Ureter (tissue), 1 donor: ENCODE results near the gene ZNF764. TPM values are rescaled to one million over a fixed set of nuclear protein-coding genes. Genes with fewer than 3 reads are reported as not detected.
"Not testable (repeated sequence)": the region's sequence is repeated elsewhere in the genome, so short reads cannot be mapped to it uniquely, and the experiment has no call there.

ENCODE experiments used
- DNase-seq: peaks from one replicate; pipeline ENCODE4 v3.0.0-alpha.2; 2020; ENCODE audit warnings: low spot score
- total RNA-seq: library from RNA; stranded (reverse); gene quantifications from one replicate; pipeline ENCODE4 v1.2.4, GENCODE V29; 2023
- donor health status: DM: yes; HTN: yes; CAD: no.

Gene ZNF764
- 6.9 TPM for total RNA-seq

DNA sequence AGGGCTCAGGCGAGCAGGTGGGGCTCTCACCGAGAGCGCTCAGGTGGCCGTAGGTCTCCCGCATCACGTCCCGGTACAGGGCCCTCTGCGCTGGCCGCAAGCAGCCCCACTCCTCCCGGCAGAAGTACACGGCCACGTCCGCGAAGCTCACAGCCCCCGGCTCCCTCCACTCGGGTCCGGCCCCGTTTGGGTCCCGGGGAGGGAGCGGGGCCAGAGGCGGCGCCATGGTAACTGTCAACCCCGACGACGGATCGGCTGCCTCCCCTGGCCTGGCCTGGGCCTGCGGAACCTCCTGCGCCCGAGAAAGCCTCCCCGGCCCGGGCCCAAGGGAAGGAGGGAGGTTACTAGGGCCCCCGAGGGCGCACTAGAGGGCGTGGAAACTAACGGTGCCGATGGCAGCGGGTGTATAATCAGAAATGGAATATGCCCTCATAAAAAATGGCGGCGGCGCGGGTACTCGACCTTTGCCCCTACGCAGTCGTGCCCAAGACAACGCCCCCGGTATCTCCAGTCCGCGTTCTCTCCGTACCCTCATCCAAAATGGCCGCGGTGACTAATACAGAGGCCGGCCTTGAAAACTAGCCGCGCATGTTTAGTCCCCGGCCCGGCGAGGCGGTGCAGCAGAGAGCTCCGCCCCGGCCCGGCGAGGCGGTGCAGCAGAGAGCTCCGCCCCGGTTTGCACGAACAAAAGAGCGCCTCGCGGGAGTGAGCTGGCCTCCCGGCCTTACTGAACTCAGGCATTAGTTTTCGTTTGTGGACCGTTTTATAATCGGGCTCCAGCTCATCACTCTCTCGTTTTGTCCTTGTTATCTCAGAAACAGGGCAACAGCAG, at the start of gene ZNF764:
TSS of gene ZNF764 (minus strand) at position 418 of the 832 bp plus-strand sequence. CDS start at position 226, 192 bp downstream.
- peak; percentile 98 for DNase-seq

DNA sequence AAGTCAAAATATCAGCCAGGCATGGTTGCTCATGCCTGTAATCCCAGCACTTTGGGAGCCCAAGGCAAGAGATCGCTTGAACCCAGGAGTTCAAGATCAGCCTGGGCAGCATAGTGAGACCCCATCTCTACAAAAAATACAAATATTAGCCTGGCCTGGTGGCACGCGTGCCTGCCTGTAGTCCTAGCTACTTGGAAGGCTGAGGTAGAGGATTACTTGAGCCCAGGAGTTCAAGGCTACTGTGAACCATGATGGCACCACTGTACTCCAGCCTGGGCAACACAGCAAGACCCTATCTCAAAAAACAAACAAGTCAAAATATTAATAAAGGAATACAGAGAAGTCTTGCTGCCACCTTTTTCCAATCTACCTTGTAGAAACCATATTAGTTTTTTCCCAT, 47.8 kb upstream of the ZNF764 start:
- no peak for DNase-seq

GRCh38 chr16:30605158-30605557, 47.0 kb upstream of the ZNF764 start:
- no peak for DNase-seq

DNA sequence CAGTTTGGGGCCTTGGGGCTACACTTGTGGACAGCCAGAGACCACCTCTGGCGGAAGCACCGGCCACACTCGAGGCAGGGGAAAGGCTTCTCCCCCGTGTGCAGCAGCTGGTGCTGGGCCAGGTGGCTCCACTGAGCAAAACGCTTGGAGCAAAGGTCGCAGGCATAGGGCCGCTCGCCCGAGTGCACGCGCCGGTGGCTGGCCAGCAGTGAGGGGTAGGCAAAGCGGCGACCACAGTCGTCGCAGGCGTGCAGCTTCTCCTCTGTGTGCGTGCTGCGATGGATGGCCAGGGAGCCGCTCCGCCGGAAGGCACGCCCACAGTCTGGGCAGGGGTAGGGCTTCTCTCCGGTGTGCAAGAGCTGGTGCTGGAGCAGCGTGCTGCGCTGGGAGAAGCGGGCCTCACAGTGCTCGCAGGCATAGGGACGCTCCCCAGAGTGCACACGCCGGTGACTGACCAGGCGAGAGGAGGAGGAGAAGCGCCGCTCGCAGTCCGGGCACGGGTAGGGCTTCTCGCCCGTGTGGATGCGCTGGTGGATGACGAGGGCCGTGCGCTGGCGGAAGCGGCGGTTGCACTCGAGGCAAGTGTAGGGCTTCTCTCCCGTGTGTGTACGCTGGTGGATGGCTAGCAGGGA, 46.3 kb upstream of the ZNF764 start:
- no peak for DNase-seq

DNA sequence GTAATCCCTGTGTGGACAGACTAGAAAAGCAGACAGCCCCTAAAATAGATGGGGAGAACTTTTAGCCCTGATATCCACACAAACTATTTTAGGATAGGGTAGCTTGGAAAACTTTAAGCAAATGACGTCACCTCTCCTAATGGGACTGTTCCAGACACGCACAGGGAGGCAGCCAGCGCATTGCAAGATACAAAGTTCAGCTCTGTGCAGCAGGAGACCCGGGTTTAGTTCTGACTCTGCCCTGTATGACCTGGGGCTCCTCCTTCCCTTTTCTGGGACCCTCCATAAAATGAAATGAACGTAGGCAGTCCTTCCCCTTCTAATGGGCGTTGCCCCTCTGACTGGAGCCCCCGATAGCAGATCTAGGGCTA, 45.8 kb upstream of the ZNF764 start:
- no peak for DNase-seq

DNA sequence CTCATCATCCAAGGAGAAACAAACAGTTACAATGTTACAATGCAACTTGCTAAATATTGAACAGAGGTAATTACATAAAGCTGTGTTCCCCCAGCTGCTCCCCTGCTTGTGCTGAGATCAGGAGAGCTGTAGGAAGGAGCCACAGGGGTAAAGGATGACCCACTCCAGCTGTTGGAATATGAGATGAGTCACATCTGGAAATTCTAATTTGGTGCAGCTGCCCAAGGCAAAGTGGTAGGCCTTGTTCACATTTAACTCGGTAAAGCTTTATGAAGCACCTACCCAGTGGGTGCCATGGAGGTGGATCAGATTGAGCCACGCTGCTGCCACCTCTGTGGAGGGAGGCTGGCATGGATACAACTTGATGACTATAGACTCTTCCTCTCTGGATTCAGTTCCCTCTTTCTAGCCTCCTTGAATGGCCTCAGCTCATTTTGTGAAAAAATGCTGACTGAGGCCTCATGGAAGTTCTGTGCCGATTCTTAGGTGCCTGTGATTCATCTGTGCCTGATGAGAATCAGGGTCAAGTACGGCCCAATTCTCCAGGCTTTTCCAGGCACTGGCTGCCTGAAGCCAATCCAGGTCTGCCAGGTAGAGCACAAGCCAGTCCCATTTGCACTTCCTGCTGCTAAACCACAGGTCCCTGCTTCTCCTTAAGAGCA, 44.6 kb upstream of the ZNF764 start:
- no peak for DNase-seq

- DNase-seq: no peak
These were observed 43.8 kb upstream of the ZNF764 start for GRCh38 chr16:30601966-30602365.

DNA sequence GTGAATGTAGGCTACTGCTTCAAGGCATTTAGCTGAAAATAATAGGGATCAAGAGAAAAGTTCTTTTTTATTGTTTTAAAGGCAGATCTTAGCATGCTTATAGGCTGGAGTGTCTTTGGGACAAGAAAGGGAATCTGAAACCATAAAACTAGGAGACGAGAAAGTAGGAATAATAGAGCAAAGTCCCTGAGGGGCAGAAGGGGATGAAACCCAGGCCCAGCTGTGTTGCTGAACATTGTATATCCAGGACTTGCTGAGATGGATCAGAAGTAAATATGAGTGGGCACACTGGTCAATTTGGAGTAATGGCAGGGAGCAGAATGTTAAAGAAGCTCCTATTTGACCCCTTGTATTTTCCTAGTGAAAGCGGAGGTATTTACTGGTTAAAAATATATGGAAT, 42.8 kb upstream of the ZNF764 start:
- DNase-seq: no peak

- no peak for DNase-seq
These were observed 42.0 kb upstream of the ZNF764 start for GRCh38 chr16:30600215-30600614.

- no peak for DNase-seq
These were observed 34.7 kb upstream of the ZNF764 start for GRCh38 chr16:30592871-30593270.

DNA sequence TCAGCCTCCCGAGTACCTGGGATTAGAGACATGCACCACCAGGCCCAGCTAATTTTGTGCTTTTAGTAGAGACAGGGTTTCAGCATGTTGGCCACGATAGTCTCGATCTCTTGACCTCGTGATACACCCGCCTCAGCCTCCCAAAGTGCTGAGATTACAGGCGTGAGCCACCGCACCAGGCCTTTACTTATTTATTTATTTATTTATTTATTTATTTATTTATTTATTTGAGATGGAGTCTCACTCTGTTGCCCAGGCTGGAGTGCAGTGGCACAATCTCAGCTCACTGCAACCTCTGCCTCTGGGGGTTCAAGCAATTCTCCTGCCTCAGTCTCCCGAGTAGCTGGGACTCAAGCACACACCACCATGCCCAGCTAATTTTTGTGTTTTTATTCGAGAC, 32.7 kb upstream of the ZNF764 start:
- not testable (repeated sequence) for DNase-seq

- DNase-seq: not testable (repeated sequence)
These were observed 31.4 kb upstream of the ZNF764 start for GRCh38 chr16:30589582-30589981.

GRCh38 chr16:30588651-30589050, 30.5 kb upstream of the ZNF764 start:
- DNase-seq: no peak

- peak; percentile 97 for DNase-seq
These were observed 27.4 kb upstream of the ZNF764 start, which contains the start of gene ZNF785 for GRCh38 chr16:30585400-30586191. Gene ZNF785, minus strand, starts transcription at chr16:30585697. Its CDS starts 86 bp downstream, at chr16:30585611.

DNA sequence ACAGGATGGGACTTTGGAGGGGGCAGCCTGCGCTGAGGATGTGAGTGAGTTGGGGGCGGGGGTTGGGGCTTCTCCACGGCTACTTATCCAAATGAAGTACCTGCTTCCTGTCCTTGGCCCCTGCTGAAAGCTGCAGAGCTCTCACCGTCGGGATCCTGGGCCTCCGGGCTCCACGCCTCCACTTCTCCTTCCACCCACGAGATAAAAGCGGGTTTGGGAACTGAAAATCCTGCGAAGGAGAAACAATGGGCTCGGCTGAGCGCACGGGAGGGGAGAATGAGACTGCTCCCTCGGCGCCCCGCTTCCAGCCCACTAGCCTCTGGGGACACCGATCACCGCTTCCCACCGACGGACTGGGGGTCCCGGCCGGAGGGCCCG, 26.8 kb upstream of the ZNF764 start:
- DNase-seq: no peak

DNA sequence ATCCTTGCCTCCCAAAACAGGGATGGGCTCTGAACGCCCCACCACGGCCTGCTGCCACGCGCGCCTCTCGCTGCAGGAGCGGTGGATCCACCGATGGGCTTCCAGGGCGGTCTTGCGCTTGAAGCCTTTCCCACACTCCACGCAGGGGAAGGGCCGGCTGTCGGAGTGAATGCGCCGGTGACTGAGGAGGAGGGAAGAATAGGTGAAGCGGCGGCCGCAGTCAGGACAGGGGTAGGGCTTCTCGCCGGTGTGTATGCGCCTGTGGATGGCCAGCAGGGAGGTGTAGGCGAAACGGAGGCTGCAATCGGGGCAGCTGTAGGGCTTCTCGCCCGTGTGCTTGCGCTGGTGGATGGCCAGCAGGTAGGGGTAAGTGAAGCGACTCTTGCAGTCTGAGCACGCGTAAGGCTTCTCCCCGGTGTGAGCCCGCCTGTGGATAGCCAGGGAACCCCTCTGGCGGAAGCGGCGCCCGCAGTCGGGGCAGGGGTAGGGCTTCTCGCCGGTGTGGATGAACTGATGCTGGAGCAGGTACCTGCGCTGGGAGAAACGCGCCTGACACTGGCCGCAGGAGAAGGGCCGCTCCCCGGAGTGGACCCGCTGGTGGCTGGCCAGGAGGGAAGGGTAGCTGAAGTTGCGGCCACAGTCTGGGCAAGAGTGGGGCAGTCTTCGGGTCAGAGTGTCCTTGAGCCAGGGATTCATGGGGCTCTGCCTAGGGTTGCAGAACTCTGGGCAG, 24.6 kb upstream of the ZNF764 start:
- no peak for DNase-seq

DNA sequence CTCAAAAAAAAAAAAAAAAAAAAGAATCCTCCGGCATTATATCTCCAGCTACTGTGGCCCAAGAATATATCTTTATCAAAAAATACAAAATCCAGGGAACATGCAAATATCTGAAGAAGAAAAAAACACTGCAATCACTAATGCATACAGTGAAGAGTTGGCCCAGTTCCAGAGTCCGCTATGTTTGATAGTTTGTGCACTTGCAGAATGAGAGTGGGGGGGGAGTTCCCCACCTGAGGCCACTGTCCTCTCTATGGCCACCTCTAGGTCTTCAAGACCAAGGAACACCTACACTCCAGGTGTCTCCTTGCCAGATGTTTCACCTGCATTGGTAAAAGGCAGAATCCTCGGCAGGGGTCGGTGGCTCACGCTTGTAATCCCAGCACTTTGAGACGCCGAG, 23.3 kb upstream of the ZNF764 start:
- no peak for DNase-seq

DNA sequence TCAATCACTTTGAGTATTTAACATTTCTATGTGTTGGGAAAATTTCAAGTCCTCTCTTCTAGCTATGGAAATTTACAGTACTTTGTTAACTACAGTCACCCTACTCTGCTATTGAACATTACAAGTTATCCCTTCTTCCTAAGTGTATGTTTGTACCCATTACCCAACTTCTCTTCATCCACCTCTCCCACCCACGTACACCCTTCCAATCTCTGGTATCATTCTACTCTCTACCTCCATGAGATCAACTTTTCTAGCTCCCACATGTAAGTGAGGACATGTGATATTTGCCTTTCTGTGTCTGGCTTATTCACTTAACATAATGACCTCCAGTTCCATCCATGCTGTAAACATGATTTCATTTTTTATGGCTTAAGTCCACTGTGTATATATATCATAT, 16.5 kb upstream of the ZNF764 start:
- DNase-seq: no peak

- DNase-seq: peak; percentile 97
These were observed 13.5 kb upstream of the ZNF764 start, which contains the start of gene ZNF688 for GRCh38 chr16:30571445-30572322. Gene ZNF688, minus strand, starts transcription at chr16:30571714. Its CDS starts 85 bp downstream, at chr16:30571629.
